Parathyroid adenoma (tissue), 2 donors: ENCODE results near the gene CERS4.
"Not testable (repeated sequence)": the region's sequence is repeated elsewhere in the genome, so short reads cannot be mapped to it uniquely, and the experiment has no call there.

Source experiments
- H2AFZ ChIP-seq: fragments of 300-600 bp; sonication (generic); one replicate; pipeline ENCODE4 v1.7.0; 2017; ENCODE audit warnings: antibody characterized with exemption, mild to moderate bottlenecking
- H3K27ac ChIP-seq: fragments of 300-600 bp; sonication (generic); one replicate; pipeline ENCODE4 v1.7.0; 2017
- H3K27me3 ChIP-seq: fragments of 300-600 bp; sonication (generic); one replicate; pipeline ENCODE4 v1.7.0; 2017; ENCODE audit warnings: low read length; ENCODE audit not compliant: control insufficient read depth, insufficient read depth
- H3K36me3 ChIP-seq: fragments of 300-600 bp; sonication (generic); one replicate; pipeline ENCODE4 v1.7.0; 2017; ENCODE audit warnings: low read length; ENCODE audit not compliant: control insufficient read depth, insufficient read depth
- H3K4me1 ChIP-seq: fragments of 300-600 bp; sonication (generic); one replicate; pipeline ENCODE4 v1.7.0; 2017; ENCODE audit warnings: control low read depth
- H3K4me2 ChIP-seq: fragments of 300-600 bp; sonication (generic); one replicate; pipeline ENCODE4 v1.7.0; 2017; ENCODE audit warnings: low read length
- H3K4me3 ChIP-seq: fragments of 300-600 bp; sonication (generic); one replicate; pipeline ENCODE4 v1.7.0; 2017; ENCODE audit warnings: low read depth, low read length
- H3K79me2 ChIP-seq: fragments of 300-600 bp; sonication (generic); one replicate; pipeline ENCODE4 v1.7.0; 2017; ENCODE audit warnings: control low read depth
- H3K9ac ChIP-seq: fragments of 300-600 bp; sonication (generic); one replicate; pipeline ENCODE4 v1.7.0; 2017; ENCODE audit warnings: mild to moderate bottlenecking
- H3K9me3 ChIP-seq: fragments of 300-600 bp; sonication (generic); one replicate; pipeline ENCODE4 v1.7.0; 2017; ENCODE audit warnings: low read length; ENCODE audit not compliant: control insufficient read depth
- CTCF ChIP-seq: fragments of 300-600 bp; sonication (generic); IDR thresholded peaks from one replicate; pipeline ENCODE4 v1.7.0; 2017; ENCODE audit warnings: antibody characterized with exemption, mild to moderate bottlenecking
- donor health status: primary hyperparathyroidism.

Gene CERS4

GRCh38 chr19:8214802-8215201, 5.6 kb downstream of the CERS4 start:
- Histone ChIP-seq H3K9me3 (no peaks in the 10 kb centered on the region), H2AFZ (no peak overlapping the region), H3K27me3 (no peaks in the 10 kb centered on the region), H3K4me2 (no peak overlapping the region), H3K79me2 (peaks cover 3% of the 10 kb centered on the region), H3K4me3 (no peak overlapping the region), H3K27ac (no peak overlapping the region), H3K4me1 (peaks cover 4% of the 10 kb centered on the region), H3K36me3 (no peaks in the 10 kb centered on the region), H3K9ac (no peak overlapping the region)
- no peak for TF ChIP-seq CTCF

GRCh38 chr19:8215783-8216182, 6.6 kb downstream of the CERS4 start:
- H3K9ac ChIP-seq: no peak overlapping the region
- no peaks in the 10 kb centered on the region for H3K9me3 ChIP-seq
- H3K27ac ChIP-seq: no peak overlapping the region
- H3K4me2 ChIP-seq: no peak overlapping the region
- H2AFZ ChIP-seq: no peak overlapping the region
- no peak for TF ChIP-seq CTCF
- no peaks in the 10 kb centered on the region for H3K36me3 ChIP-seq
- H3K27me3 ChIP-seq: no peaks in the 10 kb centered on the region
- H3K4me3 ChIP-seq: no peak overlapping the region
- no peaks in the 10 kb centered on the region for H3K4me1 ChIP-seq
- H3K79me2 ChIP-seq: peaks cover 3% of the 10 kb centered on the region

- Histone ChIP-seq H3K9ac (no peak overlapping the region), H3K36me3 (no peaks in the 10 kb centered on the region), H3K4me3 (no peak overlapping the region), H3K79me2 (peaks cover 3% of the 10 kb centered on the region), H3K27me3 (no peaks in the 10 kb centered on the region), H3K27ac (no peak overlapping the region), H3K9me3 (no peaks in the 10 kb centered on the region), H3K4me1 (no peaks in the 10 kb centered on the region), H3K4me2 (no peak overlapping the region), H2AFZ (no peak overlapping the region)
- no peak for TF ChIP-seq CTCF
Observed at GRCh38 chr19:8216357-8216756, 7.2 kb downstream of the CERS4 start.

DNA sequence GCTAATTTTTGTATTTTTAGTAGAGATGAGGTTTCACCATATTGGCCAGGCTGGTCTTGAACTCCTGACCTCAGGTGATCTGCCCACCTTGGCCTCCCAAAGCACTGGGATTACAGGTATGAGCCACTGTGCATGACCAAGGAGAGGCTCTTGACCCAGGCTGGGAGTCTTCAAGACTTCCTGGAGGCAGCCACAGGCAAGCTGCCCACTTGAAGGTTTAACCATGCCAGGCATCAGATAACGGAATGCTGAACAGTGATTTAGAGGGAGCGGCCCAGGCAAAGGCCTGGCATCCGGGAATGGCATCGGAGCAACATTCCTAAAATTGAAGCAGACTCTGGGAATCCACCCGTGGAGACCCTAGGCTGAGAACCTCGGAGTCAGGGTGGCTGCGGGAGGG, 9.0 kb downstream of the CERS4 start:
- H3K4me2 ChIP-seq, H3K4me3 ChIP-seq, H3K4me1 ChIP-seq, H3K9me3 ChIP-seq, H3K9ac ChIP-seq, H2AFZ ChIP-seq, H3K27ac ChIP-seq, H3K27me3 ChIP-seq, H3K79me2 ChIP-seq, H3K36me3 ChIP-seq: not testable (repeated sequence)

DNA sequence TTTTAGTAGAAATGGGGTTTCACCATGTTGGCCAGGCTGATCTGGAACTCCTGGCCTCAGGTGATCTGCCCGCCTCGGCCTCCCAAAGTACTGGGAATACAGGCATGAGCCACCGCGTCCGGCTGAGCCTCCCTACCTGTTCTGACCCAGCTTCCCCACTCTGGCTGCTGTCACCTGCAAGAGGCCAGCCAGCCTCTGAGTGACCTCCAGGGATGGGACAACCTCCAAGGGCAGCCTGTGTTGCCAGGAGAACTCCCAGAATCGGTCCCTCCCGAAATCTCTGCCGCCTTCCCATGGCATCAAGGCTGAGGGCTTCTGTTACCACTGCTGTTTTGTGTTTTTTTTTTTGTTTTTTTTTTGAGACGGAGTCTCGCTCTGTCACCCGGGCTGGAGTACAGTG, 11.3 kb downstream of the CERS4 start:
- TF ChIP-seq CTCF: no peak
- no peak overlapping the region for H3K27ac ChIP-seq
- H3K79me2 ChIP-seq: peaks cover 5% of the 10 kb centered on the region
- no peaks in the 10 kb centered on the region for H3K36me3 ChIP-seq
- no peak overlapping the region for H3K9ac ChIP-seq
- H3K27me3 ChIP-seq: no peaks in the 10 kb centered on the region
- no peaks in the 10 kb centered on the region for H3K4me1 ChIP-seq
- no peak overlapping the region for H3K4me3 ChIP-seq
- no peak overlapping the region for H2AFZ ChIP-seq
- no peak overlapping the region for H3K4me2 ChIP-seq
- H3K9me3 ChIP-seq: no peaks in the 10 kb centered on the region
